MCF 10A (cell line): ENCODE data around the gene LRRC47. TPM values are rescaled to one million over a fixed set of nuclear protein-coding genes. Genes with fewer than 3 reads are reported as not detected.

Experiments
- BruUV-seq: library from RNA; stranded (reverse); fragments of 400-500 nt; replicated peaks from 2 replicates; lab custom pipeline; 2021; lab: Mats Ljungman, UMichigan
- CTCF ChIA-PET: fragments of 300-600 bp; sonication (Branson Sonifier 250); formaldehyde crosslinking; extraction: SDS; loops from one replicate; lab custom pipeline; 2021; ENCODE audit warnings: antibody characterized with exemption, inconsistent platforms; lab: Yijun Ruan, JAX
- POLR2A ChIA-PET: fragments of 300-600, 350-650 bp; sonication (Branson Sonifier 250); formaldehyde crosslinking; extraction: SDS; loops from one replicate; lab custom pipeline; 2020; ENCODE audit warnings: antibody characterized with exemption, inconsistent platforms; lab: Yijun Ruan, JAX
- DNase-seq: peaks from one replicate; pipeline ENCODE4 v3.0.0-alpha.2; 2018; ENCODE audit not compliant: unreplicated experiment
- H3K27ac Mint-ChIP-seq: one replicate; pipeline ENCODE4 v1.8.0; 2022; ENCODE audit warnings: mild to moderate bottlenecking, low read depth, mixed read lengths; ENCODE audit not compliant: unreplicated experiment
- H3K27me3 Mint-ChIP-seq: one replicate; pipeline ENCODE4 v1.8.0; 2022; ENCODE audit warnings: mixed read lengths; ENCODE audit not compliant: insufficient read depth, unreplicated experiment
- H3K36me3 Mint-ChIP-seq: one replicate; pipeline ENCODE4 v1.8.0; 2022; ENCODE audit warnings: mild to moderate bottlenecking, moderate library complexity, mixed read lengths; ENCODE audit not compliant: insufficient read depth, unreplicated experiment
- H3K4me1 Mint-ChIP-seq: one replicate; pipeline ENCODE4 v1.8.0; 2022; ENCODE audit warnings: mixed read lengths; ENCODE audit not compliant: insufficient read depth, unreplicated experiment
- H3K4me3 Mint-ChIP-seq: one replicate; pipeline ENCODE4 v1.8.0; 2022; ENCODE audit warnings: mild to moderate bottlenecking, moderate library complexity, mixed read lengths; ENCODE audit not compliant: unreplicated experiment
- H3K9me3 Mint-ChIP-seq: one replicate; pipeline ENCODE4 v1.8.0; 2022; ENCODE audit warnings: mixed read lengths; ENCODE audit not compliant: unreplicated experiment
- intact Hi-C: fragments of 100-400 bp; cut with micrococcal nuclease; formaldehyde crosslinking; loops from 2 replicates; pipeline ENCODE4 v1.14.1; 2022
- total RNA-seq: library from RNA; stranded (reverse); gene quantifications from 2 replicates; pipeline ENCODE4 v1.2.3, GENCODE V29; 2022
- TF ChIP-seq, protein P1 (sequence below): fragments of 200-600 bp; IDR thresholded peaks from one replicate; pipeline ENCODE4 v1.8.0; 2022; ENCODE audit warnings: antibody characterized with exemption, mild to moderate bottlenecking; ENCODE audit not compliant: unreplicated experiment

Gene LRRC47
- total RNA-seq, 1 experiment from 2014 or later = 46.1 TPM

DNA sequence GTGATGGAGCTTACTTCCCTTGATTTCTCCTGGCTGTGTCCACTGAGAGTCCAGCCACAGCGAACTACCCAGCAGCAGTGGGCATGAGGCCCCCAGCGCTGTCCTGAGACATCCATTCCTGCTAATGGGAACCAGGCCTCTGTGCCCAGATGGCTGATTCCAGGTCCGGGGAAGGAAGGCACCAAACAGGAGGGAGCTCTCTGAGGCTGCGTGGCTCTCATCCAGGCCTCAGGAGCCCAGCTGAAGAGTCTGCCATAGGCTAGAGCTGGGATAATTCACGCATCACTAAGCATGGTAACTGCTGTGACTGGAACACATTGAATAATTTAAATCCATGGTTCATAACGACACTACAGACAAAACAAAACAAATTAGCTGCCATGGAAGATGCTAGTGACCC is 24.7 kb upstream of the LRRC47 start:
- Mint-ChIP-seq H3K4me3 (no peak overlapping the region), H3K27me3 (no peaks in the 10 kb centered on the region), H3K27ac (no peak overlapping the region), H3K9me3 (no peaks in the 10 kb centered on the region), H3K36me3 (peaks cover 40% of the 10 kb centered on the region), H3K4me1 (no peaks in the 10 kb centered on the region)
- TF ChIP-seq, protein P1, sequence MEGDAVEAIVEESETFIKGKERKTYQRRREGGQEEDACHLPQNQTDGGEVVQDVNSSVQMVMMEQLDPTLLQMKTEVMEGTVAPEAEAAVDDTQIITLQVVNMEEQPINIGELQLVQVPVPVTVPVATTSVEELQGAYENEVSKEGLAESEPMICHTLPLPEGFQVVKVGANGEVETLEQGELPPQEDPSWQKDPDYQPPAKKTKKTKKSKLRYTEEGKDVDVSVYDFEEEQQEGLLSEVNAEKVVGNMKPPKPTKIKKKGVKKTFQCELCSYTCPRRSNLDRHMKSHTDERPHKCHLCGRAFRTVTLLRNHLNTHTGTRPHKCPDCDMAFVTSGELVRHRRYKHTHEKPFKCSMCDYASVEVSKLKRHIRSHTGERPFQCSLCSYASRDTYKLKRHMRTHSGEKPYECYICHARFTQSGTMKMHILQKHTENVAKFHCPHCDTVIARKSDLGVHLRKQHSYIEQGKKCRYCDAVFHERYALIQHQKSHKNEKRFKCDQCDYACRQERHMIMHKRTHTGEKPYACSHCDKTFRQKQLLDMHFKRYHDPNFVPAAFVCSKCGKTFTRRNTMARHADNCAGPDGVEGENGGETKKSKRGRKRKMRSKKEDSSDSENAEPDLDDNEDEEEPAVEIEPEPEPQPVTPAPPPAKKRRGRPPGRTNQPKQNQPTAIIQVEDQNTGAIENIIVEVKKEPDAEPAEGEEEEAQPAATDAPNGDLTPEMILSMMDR = no peak
- BruUV-seq = no TSS peak
- ChIA-PET POLR2A (interaction anchor here (0.6 kb wide), 1 partner anchor 1572 kb away, joined by 3 read pairs; no protein-coding TSS in a partner anchor), CTCF (no interaction called here)
- no peak for DNase-seq
- intact Hi-C loops = no loop called here

DNA sequence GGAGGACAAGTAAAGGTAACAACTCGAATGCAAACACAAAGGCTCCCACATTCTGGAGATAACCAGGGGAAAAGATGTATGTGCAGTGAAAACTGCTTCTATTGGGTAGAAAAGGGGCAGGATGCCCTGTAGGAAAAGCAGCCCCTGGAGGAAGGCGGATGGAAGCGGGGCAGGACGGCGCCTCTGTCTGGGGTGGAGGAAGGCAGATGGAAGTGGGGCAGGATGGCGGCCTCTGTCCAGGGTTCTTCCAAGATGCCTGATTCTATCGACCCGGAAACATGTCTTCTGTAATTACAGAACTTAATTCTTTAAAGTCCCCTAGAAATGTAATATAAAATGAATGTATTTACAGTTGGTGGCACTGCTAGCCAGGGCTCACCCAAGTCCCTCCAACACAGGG is 24.0 kb upstream of the LRRC47 start:
- Mint-ChIP-seq H3K27me3 (no peaks in the 10 kb centered on the region), H3K27ac (no peak overlapping the region), H3K4me3 (no peak overlapping the region), H3K9me3 (no peaks in the 10 kb centered on the region), H3K36me3 (peaks cover 40% of the 10 kb centered on the region), H3K4me1 (no peaks in the 10 kb centered on the region)
- intact Hi-C loops = no loop called here
- TF ChIP-seq, protein P1 = no peak
- DNase-seq = no peak
- POLR2A ChIA-PET = no interaction called here
- BruUV-seq = no TSS peak
- CTCF ChIA-PET = no interaction called here

DNA sequence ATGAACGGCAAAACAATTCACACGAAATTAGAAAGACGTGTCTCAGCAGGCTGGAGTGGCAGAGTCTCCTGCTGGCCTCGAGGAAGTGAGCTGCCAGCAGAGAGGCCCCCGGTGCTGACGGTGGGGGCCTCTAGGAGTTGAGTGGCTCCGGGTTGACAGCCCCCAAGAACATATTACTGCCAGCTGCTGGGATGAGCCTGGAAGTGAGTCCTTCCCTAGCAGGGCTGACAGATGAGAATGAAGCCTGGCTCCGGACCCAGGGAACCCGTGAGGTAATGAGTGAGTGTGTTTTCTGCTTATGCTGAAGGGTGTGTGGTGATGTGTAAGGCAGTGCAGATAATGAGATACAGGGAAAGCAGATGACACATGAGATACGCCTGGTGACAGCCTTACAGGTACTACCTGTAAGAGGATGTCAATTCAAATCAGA is 23.5 kb upstream of the LRRC47 start:
- no TSS peak for BruUV-seq
- no peaks in the 10 kb centered on the region for H3K4me1 Mint-ChIP-seq
- TF ChIP-seq, protein P1 = no peak

DNA sequence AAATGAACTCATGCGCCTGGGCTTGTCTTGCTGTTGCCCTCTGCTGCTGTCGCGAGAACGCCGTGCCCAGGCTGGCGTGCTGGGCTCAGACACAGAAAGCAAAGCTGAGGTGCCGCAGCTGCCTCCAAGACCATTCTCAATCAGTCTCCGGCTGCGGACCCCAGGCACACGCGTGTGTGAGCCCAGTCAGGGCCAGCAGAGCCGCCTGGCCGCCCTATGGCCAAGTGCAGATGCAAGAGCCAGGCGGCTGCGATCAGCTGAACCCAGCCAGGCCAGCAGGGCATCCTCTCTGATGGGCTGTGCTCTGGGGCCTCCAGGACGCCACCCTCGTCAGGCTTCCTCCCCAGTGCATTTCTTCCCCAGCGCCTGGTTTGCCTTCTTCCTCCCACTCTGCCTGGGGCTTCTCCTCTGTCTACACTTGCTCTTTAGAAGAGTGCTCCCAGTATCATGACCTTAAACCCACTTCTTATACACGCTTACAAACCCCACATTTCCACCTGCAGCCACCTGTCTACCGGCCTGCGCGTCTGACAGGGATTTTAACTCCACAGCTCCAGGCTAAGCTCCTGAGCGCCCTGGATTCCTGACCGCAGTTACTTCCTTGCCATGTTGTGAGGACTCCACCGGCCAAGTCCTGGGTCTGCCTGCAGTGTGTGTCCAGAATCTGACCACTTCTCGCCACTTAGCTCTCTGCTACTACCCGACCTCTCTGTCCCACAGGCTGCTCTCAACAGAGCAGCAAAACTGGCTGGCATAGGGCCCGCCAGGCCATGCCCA is 21.7 kb upstream of the LRRC47 start:
- DNase-seq = no peak
- TF ChIP-seq, protein P1 = no peak
- CTCF ChIA-PET = no interaction called here
- intact Hi-C loops = no loop called here
- Mint-ChIP-seq H3K4me3 (no peak overlapping the region), H3K36me3 (peaks cover 37% of the 10 kb centered on the region), H3K27me3 (no peaks in the 10 kb centered on the region), H3K4me1 (no peaks in the 10 kb centered on the region), H3K27ac (no peak overlapping the region), H3K9me3 (no peaks in the 10 kb centered on the region)
- POLR2A ChIA-PET = interaction anchor here (0.6 kb wide), 1 partner anchor 199 kb away, joined by 3 read pairs; no protein-coding TSS in a partner anchor
- BruUV-seq = no TSS peak

More for the DNA sequence above, 23.5 kb upstream of the LRRC47 start:
- no peak overlapping the region for H3K4me3 Mint-ChIP-seq
- no peak for DNase-seq
- no peaks in the 10 kb centered on the region for H3K27me3 Mint-ChIP-seq
- ChIA-PET CTCF (no interaction called here), POLR2A (no interaction called here)
- intact Hi-C loops = no loop called here
- no peaks in the 10 kb centered on the region for H3K9me3 Mint-ChIP-seq
- H3K27ac Mint-ChIP-seq = no peak overlapping the region
- H3K36me3 Mint-ChIP-seq = peaks cover 40% of the 10 kb centered on the region
